WTC11 (cell line): ENCODE data around the gene ADGRD2. TPM values are rescaled to one million over a fixed set of nuclear protein-coding genes. Genes with fewer than 3 reads are reported as not detected.

Experiments
- ATAC-seq: fragments of 200-7000 bp; cut with Tn5 transposase; 2 replicates; pipeline ENCODE4 v1.10.0; 2021; ENCODE audit warnings: mild to moderate bottlenecking, moderate library complexity
- CTCF ChIA-PET: fragments of 300-600 bp; sonication (Branson Sonifier 250); formaldehyde crosslinking; loops from one replicate; lab custom pipeline; 2021; ENCODE audit warnings: antibody characterized with exemption; lab: Charles Lee
- POLR2A ChIA-PET: fragments of 350-600 bp; sonication (Branson Sonifier 250); formaldehyde crosslinking; loops from one replicate; lab custom pipeline; 2021; ENCODE audit warnings: antibody characterized with exemption; lab: Charles Lee
- DNase-seq: peaks from one replicate; pipeline ENCODE4 v3.0.0; 2021; ENCODE audit warnings: low spot score
- H3K27ac Mint-ChIP-seq: 2 replicates; pipeline ENCODE4 v1.8.0; 2021; ENCODE audit warnings: mixed read lengths
- H3K27me3 Mint-ChIP-seq: 2 replicates; pipeline ENCODE4 v1.8.0; 2021; ENCODE audit warnings: low read depth, mild to moderate bottlenecking, moderate library complexity, mixed read lengths
- H3K36me3 Mint-ChIP-seq: 2 replicates; pipeline ENCODE4 v1.8.0; 2021; ENCODE audit warnings: mixed read lengths
- H3K4me1 Mint-ChIP-seq: 2 replicates; pipeline ENCODE4 v1.8.0; 2022; ENCODE audit warnings: mixed read lengths
- H3K4me3 Mint-ChIP-seq: 2 replicates; pipeline ENCODE4 v1.8.0; 2021; ENCODE audit warnings: mild to moderate bottlenecking, moderate library complexity, mixed read lengths
- H3K9me3 Mint-ChIP-seq: 2 replicates; pipeline ENCODE4 v1.8.0; 2021; ENCODE audit warnings: mixed read lengths
- E2F1 ChIP-seq: sonication (generic); formaldehyde crosslinking; IDR thresholded peaks from 2 replicates; pipeline ENCODE4 v1.8.0; 2022; ENCODE audit warnings: mild to moderate bottlenecking, missing genetic modification reagents
- GTF2I ChIP-seq: fragments of 250-450 bp; sonication (Bioruptor Pico); conservative IDR thresholded peaks from 2 replicates; pipeline ENCODE4 v1.4.0; 2021; ENCODE audit warnings: mild to moderate bottlenecking
- IRF1 ChIP-seq: sonication (generic); formaldehyde crosslinking; IDR thresholded peaks from 2 replicates; pipeline ENCODE4 v1.8.0; 2023; ENCODE audit warnings: missing genetic modification reagents
- TP53 ChIP-seq: sonication (generic); formaldehyde crosslinking; IDR thresholded peaks from 2 replicates; pipeline ENCODE4 v1.8.1; 2023; ENCODE audit warnings: mild to moderate bottlenecking, missing genetic modification reagents
- ZNF263 ChIP-seq: sonication (generic); formaldehyde crosslinking; IDR thresholded peaks from 2 replicates; pipeline ENCODE4 v1.8.1; 2022; ENCODE audit warnings: low read depth, mild to moderate bottlenecking, moderate library complexity, missing genetic modification reagents
- ZNF512 ChIP-seq: sonication (generic); formaldehyde crosslinking; IDR thresholded peaks from 2 replicates; pipeline ENCODE4 v1.8.1; 2022; ENCODE audit warnings: missing genetic modification reagents, borderline replicate concordance
- ZNF532 ChIP-seq: fragments of 250-450 bp; sonication (Bioruptor Pico); IDR thresholded peaks from 2 replicates; pipeline ENCODE4 v1.9.0; 2021; ENCODE audit warnings: mild to moderate bottlenecking, borderline replicate concordance
- ZNF671 ChIP-seq: fragments of 250-450 bp; sonication (Bioruptor Pico); IDR thresholded peaks from 2 replicates; pipeline ENCODE4 v1.8.0; 2021; ENCODE audit warnings: mild to moderate bottlenecking
- total RNA-seq: library from RNA; stranded (reverse); gene quantifications from 3 replicates; pipeline ENCODE4 v1.2.3, GENCODE V29; 2021
- TF ChIP-seq, protein P1 (sequence below): sonication (generic); formaldehyde crosslinking; IDR thresholded peaks from 2 replicates; pipeline ENCODE4 v1.8.1; 2023; ENCODE audit warnings: mild to moderate bottlenecking, missing genetic modification reagents

The ADGRD2 gene
- total RNA-seq, 1 experiment from 2014 or later, result 0.61 TPM

DNA sequence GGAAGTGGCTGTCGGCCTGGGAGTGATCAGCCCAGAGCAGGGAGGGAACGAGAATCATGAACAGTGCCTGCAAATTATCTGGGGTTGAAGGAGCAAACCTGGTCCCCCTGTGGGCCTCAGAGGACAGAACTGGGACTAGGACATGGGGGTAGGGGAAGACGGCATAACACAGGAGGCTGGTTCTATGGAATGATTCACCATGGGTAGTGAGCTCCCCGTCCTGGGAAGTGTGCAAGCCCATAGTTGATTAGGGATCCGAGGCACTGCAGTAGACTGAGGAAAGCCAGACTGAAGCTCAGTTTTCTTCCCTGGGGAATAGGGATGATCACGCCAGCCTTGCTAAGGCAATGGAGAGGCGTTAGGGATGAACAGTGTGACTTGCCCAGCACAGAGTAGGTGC is 5.6 kb downstream of the ADGRD2 start:
- ATAC-seq (no peak), DNase-seq (no peak)
- H3K27me3 Mint-ChIP-seq, result peaks cover 27% of the 10 kb centered on the region
- no peak overlapping the region for H3K4me3 Mint-ChIP-seq
- no peak for TF ChIP-seq E2F1 (CRISPR knock-in tag)
- no peak for TF ChIP-seq TP53 (CRISPR knock-in tag)
- peak; percentile 52; the same call in 1 of the 2 replicates for TF ChIP-seq GTF2I
- H3K27ac Mint-ChIP-seq, result no peak overlapping the region
- no peaks in the 10 kb centered on the region for H3K36me3 Mint-ChIP-seq
- CTCF ChIA-PET, result no interaction called here
- H3K9me3 Mint-ChIP-seq, result peaks cover 6% of the 10 kb centered on the region
- POLR2A ChIA-PET, result no interaction called here
- peaks cover 18% of the 10 kb centered on the region for H3K4me1 Mint-ChIP-seq

- H3K36me3 Mint-ChIP-seq, result no peaks in the 10 kb centered on the region
- 0 out of 2 replicates have a peak overlapping the region, but pooled peaks have one; percentile 2 for H3K27ac Mint-ChIP-seq
- peaks cover 6% of the 10 kb centered on the region for H3K9me3 Mint-ChIP-seq
- ChIA-PET CTCF (interaction anchor here (1.6 kb wide), 1 partner anchor 80 kb away, joined by 5 read pairs; no protein-coding TSS in a partner anchor), POLR2A (no interaction called here)
- DNase-seq (no peak), ATAC-seq (no peak)
- peaks cover 20% of the 10 kb centered on the region for H3K27me3 Mint-ChIP-seq
- H3K4me1 Mint-ChIP-seq, result peaks cover 11% of the 10 kb centered on the region
- no peak overlapping the region for H3K4me3 Mint-ChIP-seq
- TF ChIP-seq ZNF512 (CRISPR knock-in tag), result no peak
- no peak for TF ChIP-seq ZNF671
- TF ChIP-seq ZNF263 (CRISPR knock-in tag), result no peak
- TF ChIP-seq IRF1 (CRISPR knock-in tag), result no peak
- TF ChIP-seq ZNF532 (CRISPR knock-in tag), result no peak
- TF ChIP-seq, protein P1, sequence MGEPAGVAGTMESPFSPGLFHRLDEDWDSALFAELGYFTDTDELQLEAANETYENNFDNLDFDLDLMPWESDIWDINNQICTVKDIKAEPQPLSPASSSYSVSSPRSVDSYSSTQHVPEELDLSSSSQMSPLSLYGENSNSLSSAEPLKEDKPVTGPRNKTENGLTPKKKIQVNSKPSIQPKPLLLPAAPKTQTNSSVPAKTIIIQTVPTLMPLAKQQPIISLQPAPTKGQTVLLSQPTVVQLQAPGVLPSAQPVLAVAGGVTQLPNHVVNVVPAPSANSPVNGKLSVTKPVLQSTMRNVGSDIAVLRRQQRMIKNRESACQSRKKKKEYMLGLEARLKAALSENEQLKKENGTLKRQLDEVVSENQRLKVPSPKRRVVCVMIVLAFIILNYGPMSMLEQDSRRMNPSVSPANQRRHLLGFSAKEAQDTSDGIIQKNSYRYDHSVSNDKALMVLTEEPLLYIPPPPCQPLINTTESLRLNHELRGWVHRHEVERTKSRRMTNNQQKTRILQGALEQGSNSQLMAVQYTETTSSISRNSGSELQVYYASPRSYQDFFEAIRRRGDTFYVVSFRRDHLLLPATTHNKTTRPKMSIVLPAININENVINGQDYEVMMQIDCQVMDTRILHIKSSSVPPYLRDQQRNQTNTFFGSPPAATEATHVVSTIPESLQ (CRISPR knock-in tag), result no peak
Measured at GRCh38 chr9:124456341-124457078, 6.3 kb downstream of the ADGRD2 start.
